B cell (primary cell): ENCODE results near the gene CALHM5.

Source experiments
- CTCF ChIP-seq: fragments of 200-600 bp; IDR thresholded peaks from one replicate; pipeline ENCODE4 v1.8.0; 2022; ENCODE audit warnings: antibody characterized with exemption, mild to moderate bottlenecking
- EZH2 ChIP-seq: IDR thresholded peaks from 2 replicates; pipeline ENCODE4 v1.6.1; 2012; ENCODE audit warnings: borderline replicate concordance, low read depth, mild to moderate bottlenecking, moderate library complexity, low read length; ENCODE audit not compliant: insufficient read depth, poor library complexity, severe bottlenecking

GRCh38 chr6:116491610-116492330, 19.7 kb upstream of the CALHM5 start:
- TF ChIP-seq CTCF (no peak), EZH2 (no peak)
